RWPE1 (cell line): ENCODE data around the gene DDN.

Source experiments
- CTCF ChIA-PET: fragments of 350-600 bp; sonication (Branson Sonifier 250); formaldehyde crosslinking; extraction: SDS; loops from one replicate; lab custom pipeline; 2021; lab: Yijun Ruan, JAX
- POLR2A ChIA-PET: fragments of 400-600 bp; formaldehyde crosslinking; extraction: SDS; loops from one replicate; lab custom pipeline; 2020; ENCODE audit warnings: antibody characterized with exemption; ENCODE audit not compliant: low non-redundant PET; lab: Yijun Ruan, JAX
- DNase-seq: peaks from one replicate; pipeline ENCODE4 v3.0.0; 2012; ENCODE audit warnings: low spot score
- H3K27ac ChIP-seq: fragments of 450-650 bp; 2 replicates; pipeline ENCODE4 v1.5.1; 2017
- CTCF ChIP-seq: fragments of 450-650 bp; conservative IDR thresholded peaks from 2 replicates; pipeline ENCODE4 v1.5.1; 2017; ENCODE audit warnings: low read depth, mild to moderate bottlenecking

The DDN gene

GRCh38 chr12:49028666-49029275, 29.6 kb upstream of the DDN start:
- H3K27ac ChIP-seq = no peak overlapping the region
- DNase-seq = no peak
- no peak for TF ChIP-seq CTCF
- ChIA-PET CTCF (no interaction called here), POLR2A (interaction anchor here (0.6 to 1.5 kb wide), 2 partner anchors 7 to 76 kb away, joined by 3 to 4 read pairs; no protein-coding TSS in a partner anchor)

GRCh38 chr12:49027846-49028555, 28.8 kb upstream of the DDN start:
- H3K27ac ChIP-seq = peak overlapping the region; percentile 7; the same call in 1 of the 2 replicates
- no peak for DNase-seq
- ChIA-PET CTCF (interaction anchor here (0.6 kb wide), 2 partner anchors 17 to 48 kb away, joined by 4 read pairs; no protein-coding TSS in a partner anchor), POLR2A (interaction anchor here (0.6 kb wide), 1 partner anchor 75 kb away, joined by 3 read pairs; no protein-coding TSS in a partner anchor)
- TF ChIP-seq CTCF = no peak

- peak overlapping the region; percentile 4; the same call in 1 of the 2 replicates for H3K27ac ChIP-seq
- ChIA-PET POLR2A (no interaction called here), CTCF (no interaction called here)
- no peak for DNase-seq
- TF ChIP-seq CTCF = no peak
These were observed 27.7 kb upstream of the DDN start for GRCh38 chr12:49026678-49027480.

- peak overlapping the region; percentile 4; the same call in 1 of the 2 replicates for H3K27ac ChIP-seq
- ChIA-PET POLR2A (no interaction called here), CTCF (no interaction called here)
- DNase-seq = no peak
- no peak for TF ChIP-seq CTCF
These were observed 26.9 kb upstream of the DDN start for GRCh38 chr12:49026101-49026500.

- no peak for DNase-seq
- CTCF ChIA-PET = no interaction called here
These were observed 26.3 kb upstream of the DDN start for GRCh38 chr12:49025463-49025862.

More at GRCh38 chr12:49025463-49025862, 26.3 kb upstream of the DDN start:
- no peak for TF ChIP-seq CTCF
- POLR2A ChIA-PET = no interaction called here
- H3K27ac ChIP-seq = no peak overlapping the region
